HG03354 (cell line): ENCODE measurements around the gene WASF3.
"Not testable (repeated sequence)": the region's sequence is repeated elsewhere in the genome, so short reads cannot be mapped to it uniquely, and the experiment has no call there.

Source experiments
- ATAC-seq: cut with Tn5 transposase; IDR thresholded peaks from one replicate; pipeline ENCODE4 v1.9.1; 2021; ENCODE audit warnings: mild to moderate bottlenecking; ENCODE audit not compliant: unreplicated experiment, poor library complexity, severe bottlenecking

The WASF3 gene

GRCh38 chr13:26619358-26619757 lies 61.9 kb downstream of the WASF3 start:
- ATAC-seq = no peak

- ATAC-seq = no peak
These were observed 64.4 kb downstream of the WASF3 start for GRCh38 chr13:26621731-26622401.

- no peak for ATAC-seq
These were observed 65.6 kb downstream of the WASF3 start for GRCh38 chr13:26623125-26623524.

GRCh38 chr13:26624572-26624971 lies 67.1 kb downstream of the WASF3 start:
- ATAC-seq = no peak

- no peak for ATAC-seq
These were observed 68.8 kb downstream of the WASF3 start for GRCh38 chr13:26626271-26626670.

GRCh38 chr13:26628706-26629105 lies 71.2 kb downstream of the WASF3 start:
- no peak for ATAC-seq

- no peak for ATAC-seq
These were observed 71.9 kb downstream of the WASF3 start for GRCh38 chr13:26629260-26629825.

- not testable (repeated sequence) for ATAC-seq
These were observed 78.2 kb downstream of the WASF3 start for GRCh38 chr13:26635634-26636033.

- not testable (repeated sequence) for ATAC-seq
These were observed 78.6 kb downstream of the WASF3 start for GRCh38 chr13:26636073-26636472.

- ATAC-seq = no peak
These were observed 89.1 kb downstream of the WASF3 start for GRCh38 chr13:26646603-26647002.

GRCh38 chr13:26651234-26651633 lies 93.8 kb downstream of the WASF3 start:
- no peak for ATAC-seq

GRCh38 chr13:26653310-26653709 lies 95.8 kb downstream of the WASF3 start:
- ATAC-seq = no peak

GRCh38 chr13:26653842-26654241 lies 96.4 kb downstream of the WASF3 start:
- ATAC-seq = no peak

- ATAC-seq = no peak
These were observed 99.4 kb downstream of the WASF3 start for GRCh38 chr13:26656919-26657318.

GRCh38 chr13:26658448-26659385 lies 101.2 kb downstream of the WASF3 start:
- no peak for ATAC-seq

GRCh38 chr13:26660185-26660584 lies 102.7 kb downstream of the WASF3 start:
- ATAC-seq = no peak

GRCh38 chr13:26660766-26661165 lies 103.3 kb downstream of the WASF3 start:
- no peak for ATAC-seq

GRCh38 chr13:26663791-26664190 lies 106.3 kb downstream of the WASF3 start:
- ATAC-seq = no peak

GRCh38 chr13:26664286-26664685 lies 106.8 kb downstream of the WASF3 start:
- no peak for ATAC-seq

- no peak for ATAC-seq
These were observed 107.4 kb downstream of the WASF3 start for GRCh38 chr13:26664876-26665275.
